HepG2 (cell line): ENCODE results near the gene NOL4L. TPM values are rescaled to one million over a fixed set of nuclear protein-coding genes. Genes with fewer than 3 reads are reported as not detected.

Experiments
- BCL3 ChIP-seq: sonication (generic); formaldehyde crosslinking; IDR thresholded peaks from 2 replicates; pipeline ENCODE4 v1.5.1; 2020; ENCODE audit warnings: mild to moderate bottlenecking, missing genetic modification reagents, moderate library complexity
- CCAR2 ChIP-seq: fragments of 200-400 bp; formaldehyde crosslinking; optimal IDR thresholded peaks from 2 replicates; pipeline ENCODE3; 2018; ENCODE audit warnings: low read depth, mild to moderate bottlenecking, low read length, moderate library complexity
- EP300 ChIP-seq, 3 experiments: sonication (generic) in 1 of 3; formaldehyde crosslinking in 1 of 3; IDR thresholded peaks; 2 replicates each; pipeline versions ENCODE4 v1.5.1 to v1.6.1; 2011 to 2020; ENCODE audit warnings: low read depth in 2 of 3, low read length in 2 of 3, borderline replicate concordance in 1 of 3, improper control_type of control experiment in 1 of 3, mild to moderate bottlenecking in 1 of 3, missing genetic modification reagents in 1 of 3, moderate library complexity in 1 of 3
- ETV5 ChIP-seq: IDR thresholded peaks from 2 replicates; pipeline ENCODE4 v1.6.1; 2018; ENCODE audit warnings: missing biosample characterization, missing genetic modification reagents, inconsistent platforms, borderline replicate concordance
- HMGXB4 ChIP-seq, 2 experiments: sonication (generic) in 1 of 2; formaldehyde crosslinking in 1 of 2; IDR thresholded peaks; 2 replicates each; pipeline versions ENCODE4 v1.4.0 to v1.6.1; 2018 to 2020; ENCODE audit warnings: missing genetic modification reagents in 2 of 2, borderline replicate concordance in 1 of 2, low read depth in 1 of 2, mild to moderate bottlenecking in 1 of 2, missing biosample characterization in 1 of 2
- KDM5A ChIP-seq: fragments of 200-600 bp; sonication (generic); IDR thresholded peaks from 2 replicates; pipeline ENCODE4 v1.7.0; 2018; ENCODE audit warnings: antibody characterized with exemption, mild to moderate bottlenecking, low read length, borderline replicate concordance
- MEF2D ChIP-seq: sonication (generic); formaldehyde crosslinking; IDR thresholded peaks from 2 replicates; pipeline ENCODE4 v1.5.1; 2020; ENCODE audit warnings: mild to moderate bottlenecking, missing genetic modification reagents
- MEIS1 ChIP-seq: sonication (generic); formaldehyde crosslinking; IDR thresholded peaks from 2 replicates; pipeline ENCODE4 v1.9.0; 2021; ENCODE audit warnings: mild to moderate bottlenecking, missing genetic modification reagents, moderate library complexity, borderline replicate concordance
- SNAPC2 ChIP-seq: sonication (generic); formaldehyde crosslinking; IDR thresholded peaks from 2 replicates; pipeline ENCODE4 v1.8.1; 2022; ENCODE audit warnings: mild to moderate bottlenecking, missing genetic modification reagents
- SPEN ChIP-seq: sonication (generic); formaldehyde crosslinking; IDR thresholded peaks from 2 replicates; pipeline ENCODE4 v1.5.1; 2020; ENCODE audit warnings: low read depth, mild to moderate bottlenecking, missing genetic modification reagents
- TAF15 ChIP-seq: fragments of 200-400 bp; formaldehyde crosslinking; IDR thresholded peaks from one replicate; pipeline ENCODE4 v1.6.1; 2018; ENCODE audit warnings: mild to moderate bottlenecking, low read depth, low read length; ENCODE audit not compliant: poor library complexity, severe bottlenecking
- TBX2 ChIP-seq: sonication (generic); formaldehyde crosslinking; IDR thresholded peaks from 2 replicates; pipeline ENCODE4 v1.5.0; 2020; ENCODE audit warnings: missing genetic modification reagents, mild to moderate bottlenecking, borderline replicate concordance
- ZBTB25 ChIP-seq: IDR thresholded peaks from 2 replicates; pipeline ENCODE4 v1.6.1; 2018; ENCODE audit warnings: missing genetic modification reagents
- ZBTB38 ChIP-seq: sonication (generic); formaldehyde crosslinking; IDR thresholded peaks from 2 replicates; pipeline ENCODE4 v1.5.1; 2020; ENCODE audit warnings: mild to moderate bottlenecking, missing genetic modification reagents
- ZFY ChIP-seq: sonication (generic); formaldehyde crosslinking; IDR thresholded peaks from 2 replicates; pipeline ENCODE4 v1.4.0; 2020; ENCODE audit warnings: missing genetic modification reagents
- ZNF326 ChIP-seq: sonication (generic); formaldehyde crosslinking; IDR thresholded peaks from 2 replicates; pipeline ENCODE4 v1.4.0; 2020; ENCODE audit warnings: missing genetic modification reagents, borderline replicate concordance
- ZNF431 ChIP-seq: sonication (generic); formaldehyde crosslinking; IDR thresholded peaks from 2 replicates; pipeline ENCODE4 v1.9.0; 2022; ENCODE audit warnings: missing genetic modification reagents, low read depth, mild to moderate bottlenecking, borderline replicate concordance
- ZNF556 ChIP-seq: sonication (generic); formaldehyde crosslinking; IDR thresholded peaks from 2 replicates; pipeline ENCODE4 v1.4.0; 2020; ENCODE audit warnings: mild to moderate bottlenecking, missing genetic modification reagents, borderline replicate concordance
- ZNF589 ChIP-seq: sonication (generic); formaldehyde crosslinking; conservative IDR thresholded peaks from 2 replicates; pipeline ENCODE4 v1.8.0; 2022; ENCODE audit warnings: mild to moderate bottlenecking, moderate library complexity, missing genetic modification reagents
- ZNF644 ChIP-seq: IDR thresholded peaks from 2 replicates; pipeline ENCODE4 v1.6.1; 2016; ENCODE audit warnings: low read depth
- polyA plus RNA-seq, 8 experiments: library from polyadenylated mRNA; depleted of rRNA in 3 of 8; stranded (reverse) in 7 of 8; unstranded in 1 of 8; fragments of >200 nt; fragmentation: Illumina TruSeq in 4 of 8; extraction: Trizol in 4 of 8; gene quantifications; 2 replicates each; pipeline versions ENCODE4 v1.2.1 to v1.2.3, GENCODE V29; 2011 to 2016; ENCODE audit warnings: low read depth in 4 of 8, missing spikeins in 1 of 8, mixed read lengths in 1 of 8; ENCODE audit not compliant: insufficient read depth in 1 of 8
- total RNA-seq, 5 experiments: library from RNA; depleted of rRNA; stranded (reverse); fragments of >200 nt; fragmentation: Illumina TruSeq; extraction: Trizol; gene quantifications; 2 replicates each; pipeline ENCODE4 v1.2.3, GENCODE V29; 2016; ENCODE audit warnings: low read depth in 1 of 5

Gene NOL4L
- total and polyA plus RNA-seq, 2 of the 13 experiments (the other 11 are each of a cell fraction or from before 2014, with no cell fraction given): 16.6 to 35.4 TPM

GRCh38 chr20:32564921-32565734, 20.0 kb downstream of the NOL4L start (continued):
- TF ChIP-seq ZNF556 (no peak; the same call in 1 of the 2 replicates), SPEN (CRISPR knock-in tag) (0 out of 2 replicates have a peak, but pooled peaks have one; percentile 50), BCL3 (CRISPR knock-in tag) (no peak), ZBTB38 (CRISPR knock-in tag) (peak; percentile 83), HMGXB4 (CRISPR knock-in tag; IDR thresholded peaks at IDR 0.05; ENCODE audit: borderline replicate concordance in 1 of 2, low read depth in 1 of 2) (peak in 1 of 2 experiments; percentile 51; a peak in 1 of 4 replicates), MEIS1 (peak; percentile 71; the same call in 1 of the 2 replicates), MEF2D (CRISPR knock-in tag) (no peak), ZNF589 (CRISPR knock-in tag) (no peak), KDM5A (no peak), CCAR2 (no peak), SNAPC2 (CRISPR knock-in tag) (0 out of 2 replicates have a peak, but pooled peaks have one; percentile 56), ZFY (0 out of 2 replicates have a peak, but pooled peaks have one; percentile 32), ZNF431 (CRISPR knock-in tag) (0 out of 2 replicates have a peak, but pooled peaks have one; percentile 32), ETV5 (peak; percentile 36; the same call in 1 of the 2 replicates), TBX2 (CRISPR knock-in tag) (no peak), EP300 (IDR thresholded peaks at IDR 0.05; ENCODE audit: low read depth in 2 of 2, low read length in 2 of 2) (no peak), EP300 (CRISPR knock-in tag; IDR thresholded peaks at IDR 0.05; ENCODE audit: borderline replicate concordance) (no peak), ZNF644 (CRISPR knock-in tag) (no peak), ZBTB25 (no peak), TAF15 (no peak), ZNF326 (CRISPR knock-in tag) (no peak)
